HPDE6-E6E7 (cell line): ENCODE measurements around the gene FRMD3.
"Not testable (repeated sequence)": the region's sequence is repeated elsewhere in the genome, so short reads cannot be mapped to it uniquely, and the experiment has no call there.

Source experiments
- DNase-seq: peaks from one replicate; pipeline ENCODE4 v3.0.0; 2011; ENCODE audit warnings: missing footprints; ENCODE audit errors: extremely low spot score

The FRMD3 gene

GRCh38 chr9:83523684-83524083 is 14.5 kb downstream of the FRMD3 start:
- DNase-seq, result no peak

DNA sequence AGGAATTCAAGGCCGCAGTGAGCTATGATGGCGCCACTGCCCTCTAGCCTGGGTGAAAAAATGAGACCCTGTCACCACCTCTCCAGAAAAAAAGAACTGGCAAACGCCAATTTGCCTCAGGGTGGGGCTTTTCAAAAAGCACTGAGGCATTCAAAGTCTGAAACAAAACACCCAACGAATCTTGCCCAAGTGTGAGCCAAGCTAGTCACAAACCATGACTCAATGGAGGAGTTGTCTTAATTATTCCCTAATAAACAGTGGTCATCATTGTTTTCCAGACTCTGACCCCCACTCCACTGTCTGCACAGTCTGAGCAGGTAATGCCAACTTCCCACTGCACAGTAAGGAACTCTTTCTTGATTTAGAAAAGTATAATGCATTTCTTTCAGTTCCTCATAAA is 16.8 kb downstream of the FRMD3 start:
- DNase-seq, result no peak

- DNase-seq, result no peak
These were observed 17.2 kb downstream of the FRMD3 start for GRCh38 chr9:83521011-83521410.

GRCh38 chr9:83520292-83520691 is 17.9 kb downstream of the FRMD3 start:
- DNase-seq, result no peak

DNA sequence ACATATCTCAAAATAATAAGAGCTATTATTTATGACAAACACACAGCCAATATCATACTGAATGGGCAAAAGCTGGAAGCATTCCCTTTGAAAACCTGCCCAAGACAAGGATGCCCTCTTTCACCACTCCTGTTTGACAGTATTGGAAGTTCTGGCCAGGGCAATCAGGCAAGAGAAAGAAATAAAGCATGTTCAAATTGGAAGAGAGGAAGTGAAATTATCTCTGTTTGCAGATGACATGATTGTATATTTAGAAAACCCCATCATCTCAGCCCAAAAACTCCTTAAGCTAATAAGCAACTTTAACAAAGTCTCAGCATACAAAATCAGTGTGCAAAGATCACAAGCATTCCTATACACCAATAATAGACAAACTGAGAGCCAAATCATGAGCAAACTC is 20.2 kb downstream of the FRMD3 start:
- not testable (repeated sequence) for DNase-seq

GRCh38 chr9:83514767-83515166 is 23.4 kb downstream of the FRMD3 start:
- no peak for DNase-seq

DNA sequence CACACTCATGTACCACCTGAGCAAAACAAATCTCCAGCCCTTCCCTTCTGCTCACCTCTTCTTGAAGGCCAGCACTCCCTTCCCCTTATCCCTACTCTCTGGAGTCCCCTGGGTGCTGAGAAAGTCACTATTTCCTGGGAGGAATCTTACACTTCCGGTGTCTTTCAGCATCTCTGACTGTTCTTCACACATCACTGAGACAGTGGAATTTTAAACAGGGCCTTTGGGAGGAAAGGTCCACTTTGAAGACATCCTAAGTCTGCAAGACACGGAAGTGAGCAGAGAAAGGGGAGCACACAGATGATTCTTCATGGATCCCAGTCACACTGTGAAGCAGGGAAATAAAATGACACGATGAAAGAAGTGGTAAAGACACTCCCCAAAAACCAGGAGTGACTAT is 25.6 kb downstream of the FRMD3 start:
- DNase-seq, result no peak

- no peak for DNase-seq
These were observed 27.1 kb downstream of the FRMD3 start for GRCh38 chr9:83511051-83511450.

DNA sequence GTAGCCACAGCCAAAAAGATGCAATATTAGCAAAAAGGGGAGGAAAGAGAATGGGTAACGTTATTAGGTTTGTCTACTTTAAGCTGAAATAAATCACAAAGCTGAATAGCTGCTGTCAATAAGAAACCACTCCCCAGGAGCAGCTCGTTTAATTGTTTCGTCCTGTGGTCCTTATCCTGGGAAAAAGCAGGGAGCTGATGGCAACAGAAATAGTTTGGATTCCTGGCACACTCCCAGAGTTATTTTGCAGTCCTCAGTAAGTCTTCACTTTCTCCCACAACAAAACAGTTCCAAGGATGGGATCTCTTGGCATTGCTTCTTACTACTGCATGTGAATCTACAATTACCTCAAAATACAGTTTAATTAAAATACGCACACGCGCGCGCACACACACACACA is 28.8 kb downstream of the FRMD3 start:
- DNase-seq, result no peak

DNA sequence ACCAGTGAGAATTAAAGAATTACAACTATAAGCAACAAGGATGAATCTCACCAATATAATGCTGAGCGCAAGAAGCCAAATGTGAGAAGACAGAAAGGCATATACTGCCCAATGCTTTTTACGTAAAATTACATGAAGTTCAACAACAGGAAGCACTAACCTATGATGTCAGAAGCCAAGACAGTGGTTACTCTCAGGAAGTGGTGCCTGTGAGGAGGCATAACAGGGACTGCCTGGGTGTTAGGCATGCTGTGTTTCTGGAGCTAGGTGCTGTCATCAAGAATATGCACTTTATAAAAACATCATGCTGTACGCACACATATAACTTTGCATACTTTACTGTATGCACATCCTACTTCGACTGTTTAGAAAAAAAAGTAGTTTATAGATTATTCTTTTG is 30.1 kb downstream of the FRMD3 start:
- DNase-seq, result no peak

GRCh38 chr9:83505282-83505681 is 32.9 kb downstream of the FRMD3 start:
- DNase-seq, result no peak

DNA sequence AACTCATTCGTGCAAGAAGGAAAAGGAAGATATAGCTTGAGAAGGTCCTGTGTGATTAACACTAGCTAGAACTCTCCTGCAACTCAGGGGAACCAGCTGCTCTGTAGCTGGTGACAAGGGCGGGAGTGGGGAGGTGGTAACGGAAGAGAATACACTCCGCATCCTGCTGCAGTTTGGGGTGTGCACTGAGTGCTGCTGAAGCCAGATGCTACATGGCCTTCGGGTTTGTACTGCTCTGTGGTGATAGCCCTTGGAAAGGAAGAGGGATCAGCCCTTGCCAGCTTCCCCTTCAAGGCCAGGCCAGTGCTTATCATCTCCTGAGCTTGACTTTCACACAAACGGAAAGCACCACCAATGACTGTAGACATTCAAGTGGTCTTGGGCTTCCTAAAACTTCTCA is 34.3 kb downstream of the FRMD3 start:
- DNase-seq, result no peak

GRCh38 chr9:83501565-83501964 is 36.6 kb downstream of the FRMD3 start:
- no peak for DNase-seq

- no peak for DNase-seq
These were observed 40.8 kb downstream of the FRMD3 start for GRCh38 chr9:83497441-83497840.

- DNase-seq, result no peak
These were observed 46.2 kb downstream of the FRMD3 start for GRCh38 chr9:83491995-83492394.

DNA sequence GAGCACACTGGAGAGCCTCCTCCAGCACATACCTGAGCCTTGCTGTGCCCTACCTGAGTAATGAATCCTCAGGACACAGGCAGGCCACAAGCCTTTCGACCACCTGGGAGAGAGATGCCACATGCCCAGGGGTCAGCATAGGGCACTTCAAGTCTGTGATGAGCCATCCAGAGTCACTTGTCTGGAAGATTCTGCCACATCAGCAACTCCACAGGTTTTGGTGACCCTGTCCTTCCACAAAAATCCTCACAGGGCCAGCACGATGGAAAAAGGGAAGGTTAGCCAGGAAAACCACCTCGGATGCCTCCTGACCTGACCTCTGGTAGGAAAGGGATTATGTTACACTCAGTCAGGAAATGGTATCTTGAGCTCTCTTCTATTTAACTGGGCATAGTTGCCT is 46.8 kb downstream of the FRMD3 start:
- DNase-seq, result no peak

DNA sequence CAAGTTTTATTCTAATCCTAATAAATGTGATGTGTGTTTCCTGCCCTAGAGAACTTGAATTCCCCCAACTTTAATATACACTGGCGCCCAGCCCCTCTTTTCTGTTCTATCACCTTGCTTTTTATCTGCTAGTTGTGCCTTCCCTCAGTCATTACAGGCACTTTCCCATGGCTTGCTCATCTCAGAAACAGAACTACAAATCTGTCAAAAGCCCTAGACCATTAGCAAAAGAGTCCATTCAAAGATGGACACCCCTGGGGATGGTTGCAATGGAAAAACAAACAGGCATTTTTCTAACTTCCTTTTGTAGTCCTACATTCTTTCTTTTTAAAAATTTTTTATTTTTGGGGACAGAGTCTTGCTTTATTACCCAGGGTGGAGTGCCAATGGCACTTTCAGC is 48.2 kb downstream of the FRMD3 start:
- no peak for DNase-seq

GRCh38 chr9:83484990-83485389 is 53.2 kb downstream of the FRMD3 start:
- DNase-seq, result no peak

GRCh38 chr9:83483223-83483622 is 55.0 kb downstream of the FRMD3 start:
- no peak for DNase-seq

- no peak for DNase-seq
These were observed 58.4 kb downstream of the FRMD3 start for GRCh38 chr9:83479765-83480164.

DNA sequence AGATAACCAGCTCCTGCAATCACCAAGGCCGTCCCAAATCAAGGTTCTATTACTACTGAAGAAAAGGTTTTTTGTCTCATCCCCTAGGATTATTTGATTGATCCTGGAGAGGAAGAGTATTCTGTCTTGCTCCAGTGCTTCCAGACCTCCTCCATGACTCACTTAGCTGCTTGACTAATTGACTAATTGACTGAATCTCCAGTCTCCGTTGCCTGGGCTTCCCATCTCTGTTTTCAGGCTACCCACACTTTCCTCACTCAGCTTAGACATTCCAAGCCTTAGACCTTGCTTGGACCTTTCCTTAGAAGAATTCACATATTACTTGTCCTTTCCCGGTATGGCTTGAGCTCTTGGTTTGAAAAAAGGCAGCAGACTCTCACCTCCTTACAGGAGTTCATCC is 60.6 kb downstream of the FRMD3 start:
- DNase-seq, result no peak

GRCh38 chr9:83477120-83477519 is 61.1 kb downstream of the FRMD3 start:
- no peak for DNase-seq

DNA sequence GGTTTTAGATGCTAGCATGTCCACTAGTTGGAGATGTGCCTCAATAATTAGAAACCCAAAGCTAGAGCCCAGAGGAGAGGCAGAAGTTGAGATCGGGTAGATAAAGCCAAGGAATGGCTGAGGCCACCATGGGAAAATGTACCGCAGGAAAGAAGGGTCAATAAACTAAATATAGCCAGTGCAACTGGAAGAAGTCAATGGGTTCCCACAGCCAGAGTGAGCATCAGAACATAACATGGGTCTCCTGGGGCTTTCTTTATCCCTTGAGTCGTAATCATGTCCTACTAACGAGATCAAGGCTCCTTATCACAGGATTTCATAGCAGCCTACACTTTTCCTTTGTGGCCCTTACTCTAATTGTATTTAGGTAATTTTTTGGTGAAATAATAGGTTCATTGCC is 61.7 kb downstream of the FRMD3 start:
- DNase-seq, result no peak

DNA sequence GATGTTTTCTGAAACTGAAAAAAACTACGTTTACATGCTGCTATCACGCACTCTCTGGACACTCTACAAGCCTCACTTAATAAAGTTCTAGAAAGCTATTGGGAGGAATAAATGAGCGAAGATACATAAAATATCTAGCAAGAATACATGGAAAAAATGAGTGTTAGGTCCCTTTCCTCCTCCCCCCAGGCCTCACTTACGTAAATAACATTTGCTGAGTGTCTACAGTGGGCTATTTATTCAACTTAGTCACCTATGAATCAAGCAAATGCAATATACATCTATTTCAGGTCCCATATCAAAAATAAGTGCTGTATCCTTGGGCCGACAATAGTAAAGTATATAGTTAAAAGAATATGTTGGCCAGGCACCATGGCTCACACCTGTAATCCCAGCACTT is 62.5 kb downstream of the FRMD3 start:
- no peak for DNase-seq

DNA sequence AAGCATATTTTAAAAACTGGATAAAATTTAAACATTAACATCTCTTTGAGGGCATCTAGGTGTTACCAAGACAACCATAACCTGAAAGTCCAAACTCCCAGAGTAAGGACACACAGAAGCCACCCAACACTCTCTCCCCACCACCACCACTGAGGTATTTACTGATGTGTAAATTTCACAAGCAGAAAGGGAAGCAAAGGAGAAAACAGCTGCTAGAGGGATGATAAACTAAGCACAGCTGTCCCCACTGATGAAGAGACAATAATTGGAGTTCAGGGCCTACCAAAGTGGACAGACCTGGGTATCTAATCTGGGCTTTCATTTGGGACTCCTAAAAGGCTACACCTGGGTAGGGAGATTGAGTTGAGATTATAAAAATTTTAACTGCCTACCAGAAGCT is 63.6 kb downstream of the FRMD3 start:
- no peak for DNase-seq
